ENCODE data around the gene CAMK2N1.
A peak's percentile ranks its signal among the peaks of the same experiment; 100 is the strongest.

CAMK2N1 gene

DNA sequence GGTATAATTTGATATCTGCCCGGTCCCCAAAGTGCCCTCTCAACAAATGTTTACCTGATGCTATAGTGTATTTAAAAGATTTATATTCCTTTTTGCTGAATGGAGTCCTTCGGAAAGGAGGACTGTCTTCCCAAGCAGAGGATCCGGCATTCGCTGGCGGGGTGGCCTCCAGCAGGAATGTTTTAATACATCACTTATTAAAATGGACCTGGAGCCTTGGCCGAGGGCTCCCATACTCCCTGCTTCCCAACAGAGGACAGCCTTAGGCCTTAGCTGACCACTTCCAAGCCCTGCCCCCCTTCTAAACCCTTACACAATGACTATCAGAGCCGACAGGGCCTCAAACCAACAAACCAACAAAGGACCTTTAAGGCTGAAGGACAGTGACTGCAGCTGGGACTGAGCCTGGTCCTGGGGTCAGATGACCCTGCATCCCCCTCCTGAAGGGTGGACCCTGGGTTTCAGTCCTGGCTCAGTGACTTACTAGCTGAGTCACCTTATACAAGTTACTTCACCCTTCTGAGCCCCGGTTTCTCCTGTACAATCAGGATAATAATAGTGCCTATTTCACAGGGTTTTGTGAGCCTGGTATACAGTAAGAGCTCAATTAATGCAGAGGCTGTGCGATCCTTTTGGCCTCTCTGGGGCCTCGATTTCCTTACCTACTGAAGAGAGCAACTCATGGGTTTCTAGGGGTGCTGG lies 5.6 kb downstream of the CAMK2N1 start:
- Histone ChIP-seq H3K9me3 (ENCODE audit: control insufficient read depth in 5 of 5, low read length in 5 of 5) (no peaks in the 10 kb centered on the region), H3K27me3 (ENCODE audit: control insufficient read depth in 5 of 5, insufficient read depth in 4 of 5, low read length in 5 of 5) (peaks cover 36 to 64% (median 60%) of the 10 kb centered on the region in 5 donors), H3K27ac (ENCODE audit: low read depth, low read length) (no peak overlapping the region), H3K9ac (ENCODE audit: low read length in 5 of 5) (no peak overlapping the region), H3K4me3 (ENCODE audit: low read depth in 1 of 5, low read length in 5 of 5) (no peak overlapping the region), H3K4me1 (ENCODE audit: control insufficient read depth in 5 of 5, insufficient read depth in 5 of 5, low read length in 5 of 5) (peaks cover 0 to 31% (median 24%) of the 10 kb centered on the region in 5 donors), H3K36me3 (ENCODE audit: control insufficient read depth in 5 of 5, insufficient read depth in 5 of 5, low read length in 5 of 5) (no peaks in the 10 kb centered on the region)

DNA sequence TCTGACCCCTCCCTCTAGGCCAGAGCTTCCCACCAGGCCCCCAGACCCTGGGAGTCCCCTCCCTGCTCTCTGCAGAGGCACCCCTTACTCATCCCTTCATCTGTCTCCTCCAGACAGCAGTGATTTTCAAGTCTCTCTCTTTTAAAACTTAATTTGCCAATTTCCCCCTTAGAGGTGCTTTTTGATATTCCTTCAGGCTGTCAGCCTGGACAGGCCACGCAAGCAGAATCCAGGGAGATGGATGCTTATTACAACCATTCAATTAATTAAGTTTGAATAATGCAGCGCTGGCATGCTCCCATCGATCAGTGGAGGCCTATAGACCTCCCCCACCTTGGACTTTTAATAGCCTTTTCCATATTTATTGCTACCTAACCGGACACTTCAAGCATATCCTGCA lies 6.2 kb downstream of the CAMK2N1 start:
- H3K9me3 ChIP-seq (ENCODE audit: control insufficient read depth in 5 of 5, low read length in 5 of 5), result no peaks in the 10 kb centered on the region
- H3K27ac ChIP-seq (ENCODE audit: low read depth, low read length), result no peak overlapping the region
- peaks cover 0 to 27% (median 20%) of the 10 kb centered on the region in 5 donors for H3K4me1 ChIP-seq (ENCODE audit: control insufficient read depth in 5 of 5, insufficient read depth in 5 of 5, low read length in 5 of 5)
- peaks cover 36 to 65% (median 57%) of the 10 kb centered on the region in 5 donors for H3K27me3 ChIP-seq (ENCODE audit: control insufficient read depth in 5 of 5, insufficient read depth in 4 of 5, low read length in 5 of 5)
- no peak overlapping the region for H3K9ac ChIP-seq (ENCODE audit: low read length in 5 of 5)
- H3K36me3 ChIP-seq (ENCODE audit: control insufficient read depth in 5 of 5, insufficient read depth in 5 of 5, low read length in 5 of 5), result no peaks in the 10 kb centered on the region
- H3K4me3 ChIP-seq (ENCODE audit: low read depth in 1 of 5, low read length in 5 of 5), result no peak overlapping the region

- Histone ChIP-seq H3K4me3 (ENCODE audit: low read depth in 1 of 5, low read length in 5 of 5) (no peak overlapping the region), H3K27me3 (ENCODE audit: control insufficient read depth in 5 of 5, insufficient read depth in 4 of 5, low read length in 5 of 5) (peaks cover 30 to 63% (median 43%) of the 10 kb centered on the region in 5 donors), H3K36me3 (ENCODE audit: control insufficient read depth in 5 of 5, insufficient read depth in 5 of 5, low read length in 5 of 5) (no peaks in the 10 kb centered on the region), H3K27ac (ENCODE audit: low read depth, low read length) (no peak overlapping the region), H3K9me3 (ENCODE audit: control insufficient read depth in 5 of 5, low read length in 5 of 5) (no peaks in the 10 kb centered on the region), H3K4me1 (ENCODE audit: control insufficient read depth in 5 of 5, insufficient read depth in 5 of 5, low read length in 5 of 5) (peaks cover 0 to 14% (median 8%) of the 10 kb centered on the region in 5 donors), H3K9ac (ENCODE audit: low read length in 5 of 5) (no peak overlapping the region)
Observed at GRCh38 chr1:20478057-20478635, 7.9 kb downstream of the CAMK2N1 start.

DNA sequence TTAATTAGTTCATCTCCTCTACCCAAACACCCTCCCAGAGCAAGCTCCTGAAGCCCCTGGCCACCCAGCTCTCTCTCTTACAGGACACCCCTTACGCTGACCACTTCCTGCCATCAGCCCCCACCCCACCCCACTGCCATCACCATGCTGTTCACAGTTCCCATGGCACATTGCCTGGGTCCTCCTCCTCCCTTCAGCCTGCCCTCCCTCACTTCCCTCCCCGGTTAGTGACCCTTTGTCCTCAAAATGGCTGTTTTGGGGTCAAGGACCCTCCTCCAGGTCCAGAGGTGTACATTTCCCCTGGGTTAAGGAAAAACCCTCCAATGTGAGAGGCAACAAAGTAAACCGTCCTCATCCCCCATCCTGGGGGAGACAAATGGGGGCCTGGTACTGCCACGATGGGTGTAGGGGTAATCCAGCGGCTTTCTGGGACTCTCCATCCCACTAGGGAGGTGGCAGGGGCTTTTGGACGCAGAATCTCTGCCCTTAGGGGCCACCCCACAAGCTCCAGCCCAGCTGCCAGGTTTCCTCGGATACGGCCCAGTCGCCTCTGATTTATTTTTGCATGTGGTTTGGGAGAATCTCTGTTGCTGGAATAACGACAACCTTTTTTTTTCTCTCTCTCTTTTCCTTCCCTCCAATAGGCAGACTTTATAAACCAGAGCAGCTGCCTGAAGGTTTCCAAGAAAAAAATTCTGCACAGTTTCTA lies 8.5 kb downstream of the CAMK2N1 start:
- no peak overlapping the region for H3K27ac ChIP-seq (ENCODE audit: low read depth, low read length)
- H3K36me3 ChIP-seq (ENCODE audit: control insufficient read depth in 5 of 5, insufficient read depth in 5 of 5, low read length in 5 of 5), result no peaks in the 10 kb centered on the region
- H3K9ac ChIP-seq (ENCODE audit: low read length in 5 of 5), result no peak overlapping the region
- H3K4me3 ChIP-seq (ENCODE audit: low read depth in 1 of 5, low read length in 5 of 5), result no peak overlapping the region
- no peaks in the 10 kb centered on the region for H3K9me3 ChIP-seq (ENCODE audit: control insufficient read depth in 5 of 5, low read length in 5 of 5)
- peaks cover 0 to 15% (median 9%) of the 10 kb centered on the region in 5 donors for H3K4me1 ChIP-seq (ENCODE audit: control insufficient read depth in 5 of 5, insufficient read depth in 5 of 5, low read length in 5 of 5)
- peaks cover 34 to 64% (median 48%) of the 10 kb centered on the region in 5 donors for H3K27me3 ChIP-seq (ENCODE audit: control insufficient read depth in 5 of 5, insufficient read depth in 4 of 5, low read length in 5 of 5)

- Histone ChIP-seq H3K36me3 (ENCODE audit: control insufficient read depth in 5 of 5, insufficient read depth in 5 of 5, low read length in 5 of 5) (no peaks in the 10 kb centered on the region), H3K9ac (ENCODE audit: low read length in 5 of 5) (no peak overlapping the region), H3K27ac (ENCODE audit: low read depth, low read length) (no peak overlapping the region), H3K4me1 (ENCODE audit: control insufficient read depth in 5 of 5, insufficient read depth in 5 of 5, low read length in 5 of 5) (peaks cover 0 to 15% (median 9%) of the 10 kb centered on the region in 5 donors), H3K9me3 (ENCODE audit: control insufficient read depth in 5 of 5, low read length in 5 of 5) (no peaks in the 10 kb centered on the region), H3K27me3 (ENCODE audit: control insufficient read depth in 5 of 5, insufficient read depth in 4 of 5, low read length in 5 of 5) (peaks cover 34 to 57% (median 52%) of the 10 kb centered on the region in 5 donors), H3K4me3 (ENCODE audit: low read depth in 1 of 5, low read length in 5 of 5) (no peak overlapping the region)
Observed at GRCh38 chr1:20476265-20477038, 9.6 kb downstream of the CAMK2N1 start.

- H3K4me1 ChIP-seq (ENCODE audit: control insufficient read depth in 5 of 5, insufficient read depth in 5 of 5, low read length in 5 of 5), result peaks cover 0 to 15% (median 9%) of the 10 kb centered on the region in 5 donors
- H3K4me3 ChIP-seq (ENCODE audit: low read depth in 1 of 5, low read length in 5 of 5), result no peak overlapping the region
- no peaks in the 10 kb centered on the region for H3K36me3 ChIP-seq (ENCODE audit: control insufficient read depth in 5 of 5, insufficient read depth in 5 of 5, low read length in 5 of 5)
- H3K27ac ChIP-seq (ENCODE audit: low read depth, low read length), result no peak overlapping the region
- H3K9me3 ChIP-seq (ENCODE audit: control insufficient read depth in 5 of 5, low read length in 5 of 5), result no peaks in the 10 kb centered on the region
- no peak overlapping the region for H3K9ac ChIP-seq (ENCODE audit: low read length in 5 of 5)
- H3K27me3 ChIP-seq (ENCODE audit: control insufficient read depth in 5 of 5, insufficient read depth in 4 of 5, low read length in 5 of 5), result peaks cover 24 to 48% (median 46%) of the 10 kb centered on the region in 5 donors
Observed at GRCh38 chr1:20474996-20475395, 11.0 kb downstream of the CAMK2N1 start.

DNA sequence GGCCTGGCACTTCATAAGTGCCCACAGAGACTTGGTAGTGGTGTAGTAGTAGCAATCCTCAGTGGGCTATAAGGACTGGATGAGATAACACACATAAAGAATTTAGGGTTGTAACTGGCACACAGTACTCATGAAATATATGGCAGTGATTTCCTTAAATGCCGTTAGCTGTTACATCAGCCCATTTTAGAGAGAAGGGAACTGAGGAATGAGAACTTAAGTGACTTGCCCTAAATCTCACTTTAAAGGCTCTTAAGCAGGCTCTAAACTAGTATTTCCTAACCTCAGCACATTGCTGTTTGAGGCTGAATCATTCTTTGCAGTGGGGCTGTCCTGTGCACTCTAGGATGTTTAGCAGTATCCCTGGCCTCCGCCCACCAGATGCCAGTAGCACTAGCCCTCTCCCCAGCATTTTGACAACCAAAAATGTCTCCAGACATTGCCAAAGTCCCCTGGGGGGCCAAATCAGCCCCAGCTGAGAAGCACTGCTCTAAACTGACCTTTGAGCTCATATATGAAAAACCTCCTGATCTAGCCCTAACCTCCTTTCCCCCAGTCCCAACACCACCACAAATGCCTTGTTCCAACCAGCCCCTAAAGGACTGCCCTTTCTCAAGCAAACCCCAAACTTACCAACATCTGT lies 11.6 kb downstream of the CAMK2N1 start:
- no peak overlapping the region for H3K27ac ChIP-seq (ENCODE audit: low read depth, low read length)
- H3K4me1 ChIP-seq (ENCODE audit: control insufficient read depth in 5 of 5, insufficient read depth in 5 of 5, low read length in 5 of 5), result peaks cover 0 to 15% (median 9%) of the 10 kb centered on the region in 5 donors
- no peaks in the 10 kb centered on the region for H3K9me3 ChIP-seq (ENCODE audit: control insufficient read depth in 5 of 5, low read length in 5 of 5)
- H3K27me3 ChIP-seq (ENCODE audit: control insufficient read depth in 5 of 5, insufficient read depth in 4 of 5, low read length in 5 of 5), result peaks cover 24 to 48% (median 46%) of the 10 kb centered on the region in 5 donors
- no peak overlapping the region for H3K9ac ChIP-seq (ENCODE audit: low read length in 5 of 5)
- H3K36me3 ChIP-seq (ENCODE audit: control insufficient read depth in 5 of 5, insufficient read depth in 5 of 5, low read length in 5 of 5), result no peaks in the 10 kb centered on the region
- no peak overlapping the region for H3K4me3 ChIP-seq (ENCODE audit: low read depth in 1 of 5, low read length in 5 of 5)

- H3K9ac ChIP-seq (ENCODE audit: low read length in 5 of 5), result no peak overlapping the region
- H3K9me3 ChIP-seq (ENCODE audit: control insufficient read depth in 5 of 5, low read length in 5 of 5), result no peaks in the 10 kb centered on the region
- H3K4me1 ChIP-seq (ENCODE audit: control insufficient read depth in 5 of 5, insufficient read depth in 5 of 5, low read length in 5 of 5), result peaks cover 0 to 15% (median 9%) of the 10 kb centered on the region in 5 donors
- no peak overlapping the region for H3K4me3 ChIP-seq (ENCODE audit: low read depth in 1 of 5, low read length in 5 of 5)
- H3K36me3 ChIP-seq (ENCODE audit: control insufficient read depth in 5 of 5, insufficient read depth in 5 of 5, low read length in 5 of 5), result no peaks in the 10 kb centered on the region
- peaks cover 24 to 46% (median 44%) of the 10 kb centered on the region in 5 donors for H3K27me3 ChIP-seq (ENCODE audit: control insufficient read depth in 5 of 5, insufficient read depth in 4 of 5, low read length in 5 of 5)
- no peak overlapping the region for H3K27ac ChIP-seq (ENCODE audit: low read depth, low read length)
Observed at GRCh38 chr1:20473894-20474293, 12.1 kb downstream of the CAMK2N1 start.

DNA sequence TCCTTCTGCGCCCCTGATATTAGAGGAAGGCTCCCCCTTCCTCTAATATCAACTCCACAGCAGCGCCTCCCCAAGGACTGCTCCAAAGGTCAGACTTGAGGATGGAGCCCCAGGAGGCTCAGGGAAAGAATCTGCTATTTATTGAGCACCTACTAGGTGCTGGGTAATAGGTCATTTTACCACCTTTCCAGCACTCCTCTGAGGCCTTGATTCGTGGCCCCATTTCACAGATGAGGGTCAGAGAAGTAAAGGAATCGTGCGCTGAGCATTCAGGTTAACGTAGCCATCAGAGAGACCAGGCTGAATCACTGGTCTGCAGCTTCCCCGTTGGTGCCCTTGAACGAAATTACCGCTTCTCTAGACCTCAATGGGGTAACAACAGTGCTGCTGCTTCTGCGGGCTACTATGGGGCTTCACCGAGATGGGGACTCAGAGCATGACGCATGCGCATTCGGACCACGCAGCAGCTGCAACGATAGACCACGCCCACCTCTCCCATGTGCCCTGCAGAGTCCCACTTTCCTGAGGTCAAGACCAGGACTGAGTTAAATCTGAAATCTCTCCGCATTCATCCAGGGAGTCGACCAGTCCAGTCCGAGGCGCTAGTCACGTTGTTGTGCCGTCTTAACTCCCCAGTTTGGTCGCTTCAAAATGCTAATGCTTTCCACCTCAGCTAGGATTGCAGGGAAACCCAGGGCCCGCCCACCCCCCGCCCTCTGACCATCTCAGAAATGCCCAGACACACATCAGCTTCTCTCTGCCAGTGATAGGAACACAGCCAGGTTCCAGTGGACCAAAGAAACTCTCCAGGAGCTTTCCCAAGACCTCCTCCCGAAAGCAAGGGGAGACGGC lies 12.9 kb downstream of the CAMK2N1 start:
- no peaks in the 10 kb centered on the region for H3K9me3 ChIP-seq (ENCODE audit: control insufficient read depth in 5 of 5, low read length in 5 of 5)
- peaks cover 25 to 48% (median 41%) of the 10 kb centered on the region in 5 donors for H3K27me3 ChIP-seq (ENCODE audit: control insufficient read depth in 5 of 5, insufficient read depth in 4 of 5, low read length in 5 of 5)
- H3K4me3 ChIP-seq (ENCODE audit: low read depth in 1 of 5, low read length in 5 of 5), result peak overlapping the region in 1 of 5 donors; percentile 11
- no peaks in the 10 kb centered on the region for H3K36me3 ChIP-seq (ENCODE audit: control insufficient read depth in 5 of 5, insufficient read depth in 5 of 5, low read length in 5 of 5)
- H3K9ac ChIP-seq (ENCODE audit: low read length in 5 of 5), result no peak overlapping the region
- H3K4me1 ChIP-seq (ENCODE audit: control insufficient read depth in 5 of 5, insufficient read depth in 5 of 5, low read length in 5 of 5), result peaks cover 0 to 15% (median 9%) of the 10 kb centered on the region in 5 donors
- H3K27ac ChIP-seq (ENCODE audit: low read depth, low read length), result no peak overlapping the region
